HUDEP-2 (cell line): ENCODE results near the gene PROCA1.

Experiments used
- DNase-seq, 76 experiments: peaks; one replicate each; lab custom pipeline; 2025; ENCODE audit not compliant: unreplicated experiment in 76 of 76; lab: John Stamatoyannopoulos, UW

The PROCA1 gene

DNA sequence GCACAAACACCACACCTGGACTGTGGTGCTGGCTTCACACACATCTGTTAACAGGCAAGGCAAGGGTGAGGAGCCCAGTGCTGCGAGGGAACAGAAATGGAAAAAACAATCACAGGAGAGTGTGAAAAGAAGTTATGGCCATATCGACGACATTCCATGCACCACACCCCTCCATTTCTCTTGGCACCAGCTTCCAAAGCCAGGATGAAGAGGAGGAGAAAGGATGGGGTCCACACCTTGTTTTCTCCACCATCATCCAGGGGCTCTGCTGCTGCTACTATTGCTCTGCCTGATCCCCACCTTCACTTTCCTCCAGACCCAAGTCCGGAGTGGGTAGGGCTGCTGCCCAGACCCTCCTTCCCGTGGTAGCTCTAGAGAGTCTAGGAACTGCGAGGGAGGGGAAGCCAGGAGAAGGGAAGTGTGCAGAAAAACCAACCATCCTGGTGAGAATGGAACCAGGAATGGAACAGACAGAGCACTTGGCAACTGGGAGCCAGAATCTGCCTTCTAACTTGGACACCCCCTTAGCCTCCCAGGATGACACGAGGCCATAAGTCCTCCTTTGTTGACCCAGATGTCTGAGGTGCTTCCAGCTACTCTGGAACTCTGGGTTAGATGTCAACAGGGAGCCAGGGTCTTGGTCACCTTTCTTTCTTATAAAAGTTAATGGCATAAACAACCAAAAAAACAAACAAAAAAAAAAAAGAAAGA lies 1.2 kb upstream of the PROCA1 start:
- DNase-seq, result no peak

- peak in 20 of 76 experiments; percentile 10 to 50 (median 24) for DNase-seq
Observed at GRCh38 chr17:28712032-28712704, 480 bp upstream of the PROCA1 start.

GRCh38 chr17:28710861-28711722 lies 596 bp downstream of the PROCA1 start:
- DNase-seq, result peak in 72 of 76 experiments; percentile 24 to 89 (median 71)

DNA sequence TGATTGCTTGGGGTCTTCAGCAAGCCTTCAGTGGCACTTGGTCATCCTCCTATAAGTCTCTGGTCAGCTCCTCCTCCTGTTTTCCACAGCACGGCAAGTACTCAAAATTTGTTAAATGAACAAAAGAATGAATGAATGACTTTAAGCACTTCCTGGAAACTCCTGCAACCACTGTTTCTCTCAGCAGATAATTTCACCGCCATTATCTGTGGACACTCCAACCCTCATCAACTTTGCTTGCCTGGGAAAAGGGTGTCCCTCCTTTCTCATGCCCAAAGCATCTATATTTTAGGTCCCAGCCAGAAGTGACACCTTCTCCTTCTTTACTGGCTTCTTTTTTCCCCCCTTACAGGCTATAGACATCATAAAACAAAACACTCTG lies 4.4 kb downstream of the PROCA1 start:
- DNase-seq, result no peak

GRCh38 chr17:28706471-28707338 lies 5.0 kb downstream of the PROCA1 start:
- no peak for DNase-seq

DNA sequence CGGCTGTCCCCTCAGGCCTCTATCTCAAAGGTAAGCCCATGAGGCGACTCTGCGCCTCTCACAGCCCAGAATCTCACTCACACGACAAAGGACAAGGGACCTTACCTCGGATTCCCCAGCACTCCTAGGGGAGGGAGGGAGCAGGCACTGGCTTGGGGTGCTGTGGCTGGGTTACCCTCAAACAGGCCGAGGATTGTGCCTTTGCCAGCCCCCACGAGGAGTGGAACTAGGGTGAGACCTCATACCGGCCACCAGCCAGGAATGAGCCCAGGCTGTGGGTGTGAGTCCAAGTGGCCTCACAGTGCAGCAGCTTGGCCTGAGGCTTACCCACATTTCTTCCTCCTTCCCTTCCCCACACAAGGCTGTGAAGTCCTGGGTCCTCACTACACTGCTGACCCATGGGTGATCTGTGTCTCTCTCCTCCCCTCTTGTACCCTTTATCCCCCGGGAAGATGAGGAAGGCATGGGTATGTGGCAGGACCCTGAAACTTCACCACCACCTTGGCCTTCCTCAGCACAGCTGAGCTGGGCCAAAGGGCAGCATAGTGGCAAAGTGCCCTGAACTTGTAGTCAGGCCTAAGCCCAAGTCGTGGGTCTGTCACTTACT lies 5.9 kb downstream of the PROCA1 start:
- no peak for DNase-seq

DNA sequence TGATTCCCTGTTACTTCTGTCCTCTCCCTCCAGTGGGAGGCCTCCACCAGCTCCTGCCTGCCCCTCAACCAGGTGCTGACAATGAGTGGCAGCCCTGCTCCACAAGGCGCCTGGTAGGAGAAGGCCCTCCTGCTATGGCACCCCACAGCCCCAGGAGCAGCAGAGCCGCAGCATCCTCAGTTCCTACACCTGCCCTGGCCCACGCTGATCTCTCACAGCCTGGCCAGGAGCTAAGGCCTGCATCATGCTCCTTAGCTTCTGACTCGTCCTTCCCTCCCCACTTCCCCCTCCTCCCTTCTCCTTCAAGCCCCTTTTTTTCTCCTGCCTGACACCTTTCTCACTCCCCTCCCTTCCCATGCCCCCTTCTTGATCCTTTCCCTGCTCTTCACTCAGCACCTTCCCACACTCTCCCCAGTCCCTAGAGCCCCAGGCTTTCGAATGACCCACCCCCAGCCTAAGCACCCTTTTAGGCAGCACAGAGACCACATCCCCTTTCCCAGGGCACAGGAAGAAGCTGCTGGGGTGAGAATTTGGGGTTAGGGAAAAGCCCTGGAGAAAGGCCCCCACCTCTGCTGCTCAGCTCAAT lies 6.5 kb downstream of the PROCA1 start:
- DNase-seq, result no peak

GRCh38 chr17:28704219-28704858 lies 7.3 kb downstream of the PROCA1 start:
- DNase-seq, result no peak

DNA sequence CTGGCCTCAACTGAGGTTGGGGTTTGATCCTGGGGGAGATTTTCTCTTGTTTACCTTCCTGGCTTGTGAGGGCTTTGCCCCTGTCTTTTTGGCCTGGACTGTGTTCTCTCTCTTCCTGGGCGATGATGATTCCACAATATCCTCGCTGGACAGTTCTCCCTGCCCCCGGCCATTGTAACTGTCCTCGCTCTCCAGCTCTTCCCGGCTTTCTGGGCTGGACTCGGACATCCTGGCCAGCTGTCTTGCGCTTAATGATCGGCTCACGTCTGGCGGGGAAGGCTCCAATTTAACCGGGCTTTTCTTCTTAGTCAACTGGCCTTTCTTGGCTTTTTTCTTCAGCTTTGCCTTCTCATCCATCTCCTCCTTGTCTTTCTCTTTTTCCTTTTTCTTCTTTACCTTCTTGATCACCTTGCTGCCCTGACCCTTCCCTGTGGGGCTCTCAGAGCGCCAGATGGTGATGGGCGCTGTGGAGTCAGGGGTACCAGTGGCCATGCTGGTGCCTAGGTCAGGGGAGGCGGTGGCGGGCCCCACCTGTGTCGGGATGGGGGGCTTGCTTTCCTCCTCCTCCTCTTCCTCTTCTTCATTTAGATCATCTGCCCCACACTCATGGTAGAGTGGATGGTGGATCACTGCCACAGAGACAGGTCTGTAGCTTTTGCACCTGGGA lies 8.0 kb downstream of the PROCA1 start:
- no peak for DNase-seq

- DNase-seq, result no peak
Observed at GRCh38 chr17:28702752-28703150, 8.9 kb downstream of the PROCA1 start.

- no peak for DNase-seq
Observed at GRCh38 chr17:28702026-28702751, 9.5 kb downstream of the PROCA1 start.

- no peak for DNase-seq
Observed at GRCh38 chr17:28700830-28701492, 10.7 kb downstream of the PROCA1 start.

- no peak for DNase-seq
Observed at GRCh38 chr17:28700278-28700677, 11.4 kb downstream of the PROCA1 start.

GRCh38 chr17:28698253-28698941 lies 13.3 kb downstream of the PROCA1 start:
- DNase-seq, result no peak

DNA sequence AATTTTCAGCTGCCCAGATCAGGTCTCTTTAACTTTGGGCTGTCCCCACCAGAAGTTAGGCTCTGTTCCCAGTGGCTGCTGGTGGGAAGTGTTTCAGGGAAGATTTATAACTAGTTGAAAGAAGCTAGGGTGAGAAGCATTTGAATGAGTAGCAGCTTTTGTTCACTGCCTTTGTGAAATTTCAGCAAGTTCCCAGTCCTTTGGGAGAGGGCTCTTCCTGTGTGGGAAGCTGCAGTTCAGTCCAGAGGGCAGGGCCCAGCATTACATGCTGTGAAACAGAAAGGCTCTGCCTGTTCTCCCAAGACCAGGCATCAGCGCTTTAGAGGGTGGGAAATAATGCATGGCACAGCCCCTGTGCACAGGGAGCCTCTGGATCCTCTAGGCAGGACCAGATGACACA lies 17.8 kb downstream of the PROCA1 start:
- no peak for DNase-seq

DNA sequence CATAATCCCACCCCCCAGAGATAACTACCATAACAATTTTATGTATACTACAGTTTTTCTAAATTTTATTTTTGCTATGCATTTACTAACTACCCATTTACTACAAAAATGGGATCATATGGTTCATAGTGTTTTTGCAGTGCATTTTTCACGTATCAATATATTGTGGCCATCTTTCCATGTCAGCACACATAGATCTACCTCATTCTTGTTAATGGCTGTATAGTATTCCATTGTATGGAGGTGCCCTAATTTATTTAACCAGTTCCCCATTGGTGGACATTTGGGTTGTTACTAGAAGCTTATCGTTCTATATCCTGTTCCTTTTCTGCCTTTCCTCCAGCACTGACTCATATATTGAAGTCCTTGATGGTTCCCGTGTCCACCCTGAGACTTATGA lies 22.7 kb downstream of the PROCA1 start:
- DNase-seq, result no peak

- DNase-seq, result no peak
Observed at GRCh38 chr17:28688481-28688880, 23.2 kb downstream of the PROCA1 start.
